ENCODE measurements around the gene NDUFC2.

The NDUFC2 gene

GRCh38 chr11:78025378-78025777 is 54.3 kb downstream of the NDUFC2 start:
- no peak for DNase-seq

- no peak for DNase-seq
These were observed 56.2 kb downstream of the NDUFC2 start for GRCh38 chr11:78023426-78023825.

- no peak for DNase-seq
These were observed 57.0 kb downstream of the NDUFC2 start, which contains the start of gene KCTD14 for GRCh38 chr11:78022397-78023396. Gene KCTD14 (minus strand): TSS chr11:78023276. CDS start chr11:78023249, 27 bp downstream.

- DNase-seq, result no peak
These were observed 58.1 kb downstream of the NDUFC2 start for GRCh38 chr11:78021611-78022010.

GRCh38 chr11:78020246-78020645 is 59.4 kb downstream of the NDUFC2 start:
- no peak for DNase-seq

- no peak for DNase-seq
These were observed 59.9 kb downstream of the NDUFC2 start for GRCh38 chr11:78019808-78020207.
